ENCODE measurements around the gene TLE5.
A peak's percentile ranks its signal among the peaks of the same experiment; 100 is the strongest.
"Not testable (repeated sequence)": the region's sequence is repeated elsewhere in the genome, so short reads cannot be mapped to it uniquely, and the experiment has no call there.

The TLE5 gene

DNA sequence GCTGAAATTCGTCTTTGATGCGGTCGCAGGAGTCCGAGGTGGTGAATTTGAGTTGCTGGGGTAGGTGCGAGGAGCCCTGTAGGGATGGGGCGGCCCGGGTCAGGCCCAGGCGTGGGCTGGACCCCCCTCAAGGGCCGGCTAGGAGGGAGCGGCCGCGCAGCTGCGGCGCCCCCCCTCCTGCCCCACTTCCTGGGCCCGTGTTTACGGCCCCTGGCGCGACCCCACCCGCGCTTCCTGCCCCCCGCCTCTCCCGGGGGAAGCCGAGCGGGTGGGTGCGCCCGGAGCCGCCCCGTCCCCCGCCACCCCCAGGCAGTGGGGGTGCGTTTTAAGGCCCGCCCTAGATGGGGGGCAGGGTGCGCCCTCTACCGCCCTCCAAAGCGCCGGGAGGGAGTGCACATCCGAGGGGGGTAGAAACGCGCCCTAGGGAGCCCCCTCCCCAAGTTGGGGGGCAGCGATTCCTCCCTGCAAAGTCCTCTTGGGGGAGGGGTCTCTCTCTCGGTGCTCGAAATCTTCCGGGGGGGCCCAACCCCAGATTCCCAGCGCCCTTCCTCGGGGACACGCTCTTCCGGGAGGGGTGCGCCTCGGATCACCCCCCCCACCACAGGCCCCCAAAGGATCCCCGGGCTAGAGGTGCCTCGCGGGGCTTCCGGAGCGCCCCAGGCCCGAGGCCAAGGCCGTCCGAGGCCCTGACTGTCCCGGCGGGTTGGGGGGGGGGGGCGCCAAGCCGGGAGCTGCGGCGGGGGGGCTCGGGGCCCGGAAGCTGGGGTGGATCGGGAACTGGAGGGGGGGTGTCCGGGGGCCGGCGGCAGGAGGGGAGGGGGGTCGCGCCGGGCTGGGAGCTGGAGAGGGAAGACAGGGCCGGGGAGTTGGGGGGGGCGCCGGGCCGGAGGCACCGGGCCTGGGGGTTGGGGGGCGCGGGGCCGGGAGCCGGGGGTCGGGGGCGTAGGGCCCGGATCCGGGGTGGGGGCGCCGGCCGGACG is 823 bp downstream of the TLE5 start:
- DNase-seq (ENCODE audit: low spot score) = peak; percentile 70

GRCh38 chr19:3060857-3061181 is 1.5 kb downstream of the TLE5 start:
- no peak for DNase-seq (ENCODE audit: low spot score)

- DNase-seq (ENCODE audit: low spot score) = no peak
Observed at GRCh38 chr19:3059653-3060052, 2.6 kb downstream of the TLE5 start.

DNA sequence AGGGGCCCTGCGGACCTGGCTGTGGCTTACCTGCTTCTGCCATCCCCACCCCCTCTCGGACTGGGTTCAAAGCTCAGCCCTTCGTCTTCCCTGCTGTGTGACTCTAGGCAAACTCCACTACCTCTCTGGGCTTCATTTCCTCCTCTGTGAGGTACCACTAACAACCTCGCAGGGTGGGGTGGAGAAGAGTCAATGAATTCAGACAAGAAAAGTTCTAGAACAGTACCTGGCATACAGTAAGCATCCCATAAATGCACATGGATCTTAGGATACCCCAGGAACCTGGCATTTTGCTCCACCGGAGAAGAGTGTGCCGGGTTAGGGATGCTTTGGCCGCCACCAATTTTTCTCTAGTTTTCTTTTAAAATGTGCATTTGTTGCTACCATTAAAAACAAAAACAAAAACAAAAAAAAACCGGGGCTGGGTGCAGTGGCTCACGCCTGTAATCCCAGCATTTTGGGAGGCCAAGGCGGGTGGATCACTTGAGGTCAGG is 3.4 kb downstream of the TLE5 start:
- no peak for DNase-seq (ENCODE audit: low spot score)

GRCh38 chr19:3058009-3058820 is 4.1 kb downstream of the TLE5 start:
- no peak for DNase-seq (ENCODE audit: low spot score)

DNA sequence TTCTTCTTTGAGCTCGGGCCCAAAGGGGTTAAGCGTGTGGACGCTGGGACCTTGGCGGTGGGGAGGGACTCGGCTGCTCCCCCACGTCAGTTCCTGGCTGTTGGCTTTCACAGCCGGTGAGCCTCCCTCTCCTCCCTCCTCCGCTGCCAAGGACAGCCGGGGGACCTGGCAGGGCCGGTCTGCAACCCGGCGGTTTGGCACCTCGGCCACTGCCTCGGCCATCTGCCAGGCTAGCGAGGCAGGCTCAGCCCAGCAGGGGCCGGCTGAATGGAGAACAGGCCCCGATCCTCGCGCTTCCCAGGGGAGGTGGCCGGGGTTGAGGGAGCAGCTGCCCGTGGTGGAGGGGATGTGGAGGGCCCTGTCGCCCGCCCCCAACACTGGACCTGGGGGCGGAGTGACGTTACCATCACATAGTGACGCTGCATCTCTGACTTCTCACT is 5.0 kb downstream of the TLE5 start:
- no peak for DNase-seq (ENCODE audit: low spot score)

DNA sequence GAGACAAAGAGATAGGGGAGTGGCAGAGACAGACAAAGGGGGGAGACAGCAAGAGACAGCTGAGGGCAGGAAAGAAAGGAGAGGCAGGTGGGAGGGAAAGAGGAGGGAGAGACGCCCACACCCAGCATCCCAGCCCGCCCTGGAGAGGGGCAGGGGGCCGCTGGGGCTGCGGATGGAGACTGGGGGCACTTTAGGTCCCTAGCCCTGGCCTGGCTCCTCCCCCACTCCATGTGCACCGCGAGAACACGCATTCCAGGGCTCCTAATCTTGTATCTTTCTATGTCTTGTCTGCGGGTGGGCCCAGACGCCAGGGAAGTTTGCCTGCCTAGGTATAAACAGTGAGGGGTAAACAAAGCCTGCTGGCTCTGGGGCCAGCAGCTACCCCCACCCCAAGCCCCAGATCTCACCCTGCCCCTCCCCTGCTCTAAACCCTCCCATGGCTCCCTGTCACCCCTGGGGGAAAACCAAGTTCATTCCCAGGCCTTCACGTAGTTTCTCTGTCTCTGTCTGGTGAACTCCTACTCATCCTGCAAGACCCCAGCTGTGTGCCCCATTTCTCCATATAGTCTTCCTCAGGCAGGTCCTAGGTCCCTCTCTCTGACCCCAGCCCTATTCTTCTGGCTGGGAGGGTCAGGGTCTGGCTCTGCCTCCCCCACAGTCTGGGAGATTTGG is 5.7 kb downstream of the TLE5 start:
- DNase-seq (ENCODE audit: low spot score) = no peak

- no peak for DNase-seq (ENCODE audit: low spot score)
Observed at GRCh38 chr19:3055741-3056416, 6.4 kb downstream of the TLE5 start.

DNA sequence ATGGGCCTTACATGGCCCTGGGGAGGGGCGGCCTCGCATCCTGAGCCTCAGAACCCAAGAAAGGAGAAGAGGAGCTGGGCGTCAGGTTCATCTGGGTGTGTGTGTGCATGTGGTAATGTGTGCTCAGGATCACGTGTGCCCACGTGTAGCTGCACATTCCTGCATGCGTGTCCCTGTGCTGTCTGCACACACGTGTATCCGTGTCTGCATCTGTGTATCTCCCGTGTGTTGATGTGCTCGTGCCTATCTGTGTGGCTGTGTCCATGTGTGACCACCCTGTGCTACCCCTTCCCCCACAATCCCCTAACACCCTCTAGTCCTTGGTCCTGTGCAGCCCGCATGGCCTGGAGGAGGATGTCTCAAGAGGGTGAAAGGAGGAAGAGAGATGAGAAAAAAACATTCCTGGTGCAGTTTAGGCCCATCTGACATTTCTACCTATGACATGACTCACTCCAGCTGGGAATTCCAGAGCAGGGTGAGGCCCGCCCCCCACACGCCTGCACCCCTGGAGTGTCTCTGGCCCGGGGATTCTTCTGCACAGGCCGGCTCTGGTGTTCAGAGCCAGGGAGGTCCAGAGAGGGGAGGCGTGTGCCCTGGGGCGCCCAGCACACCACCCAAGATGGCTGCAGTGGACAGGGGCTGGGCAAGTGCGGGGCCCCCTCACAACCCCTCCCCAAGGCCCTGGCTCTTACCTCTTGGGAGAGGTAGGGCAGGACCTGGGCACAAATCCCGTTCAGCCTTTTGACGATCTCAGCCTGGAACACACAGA is 7.1 kb downstream of the TLE5 start:
- DNase-seq (ENCODE audit: low spot score) = no peak

DNA sequence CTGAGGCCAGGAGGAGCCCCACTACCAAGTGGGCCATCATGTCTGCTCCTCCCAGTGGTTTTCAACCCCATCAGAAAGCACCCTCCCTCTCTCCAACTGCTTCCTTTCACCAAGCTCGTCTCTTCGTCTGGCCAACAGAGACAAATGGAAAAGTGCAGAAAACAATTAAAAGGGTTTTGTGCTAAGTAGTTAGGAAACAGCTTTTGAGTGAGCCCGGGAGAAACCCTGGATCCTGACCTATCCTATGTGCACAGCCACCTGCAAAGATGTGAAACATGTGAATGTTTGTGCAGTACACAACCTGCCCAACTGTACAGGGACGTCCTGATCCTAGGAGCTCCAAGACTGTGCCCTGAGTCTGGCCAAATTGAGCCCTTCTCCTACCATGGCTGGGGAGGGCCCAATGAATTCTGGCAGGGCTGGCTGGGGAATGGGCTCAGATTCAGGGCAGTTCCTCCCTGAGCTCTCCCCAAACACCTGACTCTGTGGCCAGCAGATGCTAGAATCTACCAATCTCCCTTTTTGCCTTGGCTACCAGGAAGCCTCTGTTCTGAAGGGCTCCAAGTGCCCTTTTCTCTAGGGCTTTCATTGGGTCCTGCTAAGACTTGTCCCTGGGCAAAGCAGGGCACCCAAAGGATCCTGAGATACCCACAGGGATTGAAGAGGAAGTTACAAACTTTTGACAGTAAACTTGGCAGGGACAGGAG is 7.9 kb downstream of the TLE5 start:
- DNase-seq (ENCODE audit: low spot score) = no peak

- DNase-seq (ENCODE audit: low spot score) = no peak
Observed at GRCh38 chr19:3053780-3054179, 8.5 kb downstream of the TLE5 start.

DNA sequence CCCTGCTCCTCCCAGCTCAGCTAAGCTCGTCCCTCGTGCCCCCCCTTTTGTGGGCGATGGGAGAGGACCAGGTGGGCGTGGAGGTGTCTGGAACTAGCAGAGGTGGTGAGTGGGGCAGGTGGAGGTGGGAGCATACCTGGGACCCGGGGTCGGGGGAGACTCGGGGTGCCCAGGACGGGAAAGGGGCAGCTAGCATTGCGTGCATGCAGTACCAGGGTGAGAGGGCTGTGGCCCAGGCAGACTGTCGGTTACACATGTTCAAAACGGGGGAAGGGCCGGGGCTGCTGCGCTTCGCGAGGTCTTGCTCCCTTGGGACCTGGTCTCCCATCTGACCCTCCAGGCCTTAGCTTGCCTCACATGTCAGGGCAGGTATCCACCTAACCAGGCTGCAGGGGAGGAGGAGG is 9.1 kb downstream of the TLE5 start:
- DNase-seq (ENCODE audit: low spot score) = no peak

DNA sequence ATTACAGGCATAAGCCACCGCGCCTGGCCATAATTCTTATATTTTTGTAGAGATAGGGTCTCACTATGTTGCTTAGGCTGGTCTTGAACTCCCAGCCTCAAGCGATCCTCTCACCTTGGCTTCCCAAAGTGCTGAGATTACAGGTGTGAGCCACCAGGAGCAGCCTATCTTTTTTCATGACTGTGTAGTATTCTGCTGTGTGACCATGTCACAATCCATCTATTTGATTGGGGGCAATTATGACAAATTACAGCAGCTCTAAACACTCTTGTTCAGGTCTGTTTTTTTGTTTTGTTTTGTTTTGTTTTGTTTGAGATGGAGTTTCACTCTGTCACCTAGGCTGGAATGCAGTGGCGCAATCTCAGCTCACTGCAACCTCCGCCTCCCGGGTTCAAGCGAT is 12.3 kb downstream of the TLE5 start:
- not testable (repeated sequence) for DNase-seq (ENCODE audit: low spot score)

DNA sequence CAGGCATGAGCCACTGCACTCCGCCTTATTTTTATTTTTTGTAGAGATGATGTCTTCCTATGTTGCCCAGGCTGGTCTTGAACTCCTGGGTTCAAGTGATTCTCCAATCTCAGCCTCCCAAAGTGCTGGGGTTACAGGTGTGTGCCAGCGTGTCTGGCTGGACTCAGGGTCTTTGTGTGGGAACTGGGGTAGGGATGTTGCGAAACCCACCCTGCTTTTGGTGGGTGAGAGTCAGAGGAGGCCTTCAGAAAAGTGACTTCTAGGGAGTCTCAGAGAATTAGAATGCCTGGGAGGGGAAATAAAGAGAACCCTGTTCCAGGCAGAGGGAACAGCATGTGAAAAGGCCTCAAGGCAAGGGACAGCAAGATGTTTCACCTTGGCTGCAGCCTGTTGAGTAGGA is 13.2 kb downstream of the TLE5 start:
- no peak for DNase-seq (ENCODE audit: low spot score)

- no peak for DNase-seq (ENCODE audit: low spot score)
Observed at GRCh38 chr19:3048190-3048533, 14.1 kb downstream of the TLE5 start.

GRCh38 chr19:3047496-3048189 is 14.7 kb downstream of the TLE5 start:
- peak; percentile 95 for DNase-seq (ENCODE audit: low spot score)

- DNase-seq (ENCODE audit: low spot score) = peak; percentile 33
Observed at GRCh38 chr19:3046698-3047495, 15.4 kb downstream of the TLE5 start.

DNA sequence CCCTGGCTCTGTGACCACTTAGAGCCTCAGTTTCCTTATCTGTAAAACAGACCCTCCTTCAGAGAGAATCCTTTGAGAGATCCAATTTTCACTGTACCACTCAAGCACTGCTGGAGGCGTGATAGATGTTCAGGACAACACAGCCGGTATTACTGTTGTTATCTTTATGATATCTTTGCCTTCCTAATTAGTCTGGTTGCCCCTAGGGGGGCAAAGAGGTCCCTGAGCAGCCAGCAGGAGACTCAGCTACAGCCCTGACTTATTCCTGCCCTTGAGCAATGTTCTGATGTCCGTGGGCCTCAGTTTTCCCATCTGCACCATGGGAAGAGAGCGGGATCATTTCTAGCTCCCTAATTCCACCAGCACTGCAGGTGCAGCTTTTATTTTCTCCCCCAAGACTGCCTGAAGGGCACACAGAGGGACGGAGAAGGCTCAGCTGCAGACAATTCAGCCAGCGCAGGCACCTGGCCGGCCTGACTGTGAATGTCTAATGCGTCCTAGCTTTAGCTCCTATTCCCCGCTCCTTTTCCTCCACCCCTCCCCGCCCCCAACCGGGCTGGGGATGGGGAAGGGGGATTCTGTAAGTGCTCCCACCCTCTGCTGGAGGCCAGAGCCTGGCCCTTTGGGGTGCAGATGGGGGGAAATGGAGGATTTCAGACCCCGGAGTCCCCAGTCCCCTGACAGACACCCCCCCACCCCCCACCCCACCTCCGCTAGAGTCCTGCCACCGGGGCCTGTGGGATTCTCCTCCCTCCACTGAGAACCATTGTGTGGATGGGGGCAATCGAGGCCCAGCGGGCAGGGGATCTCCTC is 16.2 kb downstream of the TLE5 start:
- no peak for DNase-seq (ENCODE audit: low spot score)

Measured in hematopoietic multipotent progenitor cell treated with erythropoietin and hydrocortisone succinate and interleukin-3 and kit ligand, for 17 days (in vitro differentiated cells).